H9 (cell line): ENCODE data around the gene LMTK3. TPM values are rescaled to one million over a fixed set of nuclear protein-coding genes. Genes with fewer than 3 reads are reported as not detected.

Experiments used
- DNase-seq: peaks from one replicate; pipeline ENCODE4 v3.0.0-alpha.2; 2017
- H2AFZ ChIP-seq: one replicate; pipeline ENCODE4 v1.6.1; 2013; ENCODE audit warnings: mild to moderate bottlenecking, low read length, control low read depth, moderate library complexity
- H2AK5ac ChIP-seq: 2 replicates; pipeline ENCODE4 v1.6.1; 2013; ENCODE audit warnings: low read length, control low read depth, mixed read lengths; ENCODE audit not compliant: insufficient read length
- H2BK120ac ChIP-seq: one replicate; pipeline ENCODE4 v1.6.1; 2013; ENCODE audit warnings: low read depth, mild to moderate bottlenecking, low read length, control low read depth, inconsistent platforms; ENCODE audit not compliant: poor library complexity, severe bottlenecking
- H2BK12ac ChIP-seq: 2 replicates; pipeline ENCODE4 v1.6.1; 2013; ENCODE audit warnings: low read length, control low read depth, mixed read lengths, low read depth; ENCODE audit not compliant: insufficient read length
- H2BK15ac ChIP-seq: 2 replicates; pipeline ENCODE4 v1.6.1; 2013; ENCODE audit warnings: low read depth, low read length, control low read depth
- H2BK20ac ChIP-seq: one replicate; pipeline ENCODE4 v1.6.1; 2013; ENCODE audit warnings: low read depth, mild to moderate bottlenecking, low read length, control low read depth, inconsistent platforms; ENCODE audit not compliant: poor library complexity, severe bottlenecking
- H2BK5ac ChIP-seq: 2 replicates; pipeline ENCODE4 v1.6.1; 2013; ENCODE audit warnings: low read length, control low read depth, mixed read lengths; ENCODE audit not compliant: insufficient read length
- H3K14ac ChIP-seq: 2 replicates; pipeline ENCODE4 v1.6.1; 2013; ENCODE audit warnings: low read length, control low read depth; ENCODE audit not compliant: insufficient read depth
- H3K18ac ChIP-seq: 2 replicates; pipeline ENCODE4 v1.6.1; 2013; ENCODE audit warnings: low read depth, mild to moderate bottlenecking, mixed read lengths, low read length, control low read depth; ENCODE audit not compliant: insufficient read length
- H3K23ac ChIP-seq: 2 replicates; pipeline ENCODE4 v1.6.1; 2013; ENCODE audit warnings: low read length, control low read depth, mixed read lengths, low read depth; ENCODE audit not compliant: insufficient read length
- H3K23me2 ChIP-seq: 2 replicates; pipeline ENCODE4 v1.6.1; 2013; ENCODE audit warnings: low read depth, mild to moderate bottlenecking, mixed read lengths, low read length, control low read depth; ENCODE audit not compliant: insufficient read length, poor library complexity, severe bottlenecking
- H3K27ac ChIP-seq: 2 replicates; pipeline ENCODE4 v1.5.1; 2013; ENCODE audit warnings: low read length, control low read depth, mixed read lengths, low read depth; ENCODE audit not compliant: insufficient read length
- H3K27me3 ChIP-seq: 2 replicates; pipeline ENCODE4 v1.6.1; 2013; ENCODE audit warnings: low read length, control low read depth, inconsistent platforms; ENCODE audit not compliant: insufficient read depth
- H3K4ac ChIP-seq: 2 replicates; pipeline ENCODE4 v1.6.1; 2013; ENCODE audit warnings: low read depth, mild to moderate bottlenecking, control low read depth, inconsistent platforms, low read length, moderate library complexity
- H3K4me1 ChIP-seq: 2 replicates; pipeline ENCODE4 v1.6.1; 2013; ENCODE audit warnings: low read length, control low read depth, inconsistent platforms; ENCODE audit not compliant: insufficient read depth
- H3K4me2 ChIP-seq: 2 replicates; pipeline ENCODE4 v1.6.1; 2013; ENCODE audit warnings: low read length, control low read depth, mixed read lengths; ENCODE audit not compliant: insufficient read length, insufficient read depth
- H3K56ac ChIP-seq: 2 replicates; pipeline ENCODE4 v1.6.1; 2013; ENCODE audit warnings: low read depth, mild to moderate bottlenecking, mixed read lengths, low read length, control low read depth; ENCODE audit not compliant: insufficient read length
- H3K79me1 ChIP-seq: 2 replicates; pipeline ENCODE4 v1.6.1; 2013; ENCODE audit warnings: low read depth, mild to moderate bottlenecking, moderate library complexity, low read length, control low read depth, inconsistent platforms; ENCODE audit not compliant: insufficient read depth, poor library complexity, severe bottlenecking
- H3K79me2 ChIP-seq: 2 replicates; pipeline ENCODE4 v1.6.1; 2013; ENCODE audit warnings: low read length, control low read depth, inconsistent platforms; ENCODE audit not compliant: insufficient read depth
- H3K9ac ChIP-seq: 2 replicates; pipeline ENCODE4 v1.6.1; 2013; ENCODE audit warnings: low read length, control low read depth, mixed read lengths; ENCODE audit not compliant: insufficient read length; ENCODE audit errors: extremely low read depth
- H3K9me3 ChIP-seq: one replicate; pipeline ENCODE4 v1.6.1; 2013; ENCODE audit warnings: low read depth, low read length, inconsistent platforms; ENCODE audit not compliant: control insufficient read depth
- H3T11ph ChIP-seq: one replicate; pipeline ENCODE4 v1.6.1; 2013; ENCODE audit warnings: mild to moderate bottlenecking, low read length, control low read depth, inconsistent platforms
- H4K20me1 ChIP-seq: one replicate; pipeline ENCODE4 v1.6.1; 2013; ENCODE audit not compliant: control insufficient read depth, insufficient read length, insufficient read depth
- H4K5ac ChIP-seq: 2 replicates; pipeline ENCODE4 v1.6.1; 2013; ENCODE audit warnings: low read depth, mild to moderate bottlenecking, mixed read lengths, low read length, control low read depth; ENCODE audit not compliant: insufficient read length
- H4K8ac ChIP-seq: replicated peaks from 2 replicates; pipeline ENCODE4 v1.6.1; 2013; ENCODE audit warnings: low read length, control low read depth, mixed read lengths, low read depth; ENCODE audit not compliant: insufficient read length
- H4K91ac ChIP-seq: 2 replicates; pipeline ENCODE4 v1.6.1; 2013; ENCODE audit warnings: low read depth, mild to moderate bottlenecking, moderate library complexity, mixed read lengths, low read length, control low read depth; ENCODE audit not compliant: insufficient read length
- H3K27ac Mint-ChIP-seq, 3 experiments: 2 replicates in 2 of 3; 3 replicates in 1 of 3; pipeline ENCODE4 v1.8.0; 2020 to 2021; ENCODE audit warnings: mixed read lengths in 3 of 3, mild to moderate bottlenecking in 1 of 3, moderate library complexity in 1 of 3
- H3K27me3 Mint-ChIP-seq: 2 replicates; pipeline ENCODE4 v1.8.0; 2021; ENCODE audit warnings: low read depth, mild to moderate bottlenecking, moderate library complexity, mixed read lengths
- H3K36me3 Mint-ChIP-seq, 3 experiments: 2 replicates in 2 of 3; 3 replicates in 1 of 3; pipeline ENCODE4 v1.8.0; 2020 to 2021; ENCODE audit warnings: low read depth in 3 of 3, mixed read lengths in 3 of 3; ENCODE audit not compliant: insufficient read depth in 1 of 3
- H3K4me1 Mint-ChIP-seq, 2 experiments: 2 replicates each; pipeline ENCODE4 v1.8.0; 2020; ENCODE audit warnings: mixed read lengths in 2 of 2
- H3K4me3 Mint-ChIP-seq, 2 experiments: 2 replicates in 1 of 2; 3 replicates in 1 of 2; pipeline ENCODE4 v1.8.0; 2020 to 2021; ENCODE audit warnings: mild to moderate bottlenecking in 2 of 2, mixed read lengths in 2 of 2, moderate library complexity in 1 of 2
- H3K9me3 Mint-ChIP-seq, 2 experiments: 2 replicates in 1 of 2; 3 replicates in 1 of 2; pipeline ENCODE4 v1.8.0; 2020; ENCODE audit warnings: mild to moderate bottlenecking in 2 of 2, mixed read lengths in 2 of 2, moderate library complexity in 1 of 2
- WGBS: extraction: QIAGEN DNeasy Blood & Tissue Kit; methylation state at CpG from one replicate; pipeline ENCODE4 v1.1.7; 2013; ENCODE audit warnings: missing lambda C conversion rate, low lambda C conversion rate, mixed read lengths; ENCODE audit not compliant: insufficient read length; ENCODE audit errors: extremely low coverage; 5-methylcytosine and 5-hydroxymethylcytosine counted together
- total RNA-seq: library from RNA; stranded (reverse); gene quantifications from 2 replicates; pipeline ENCODE4 v1.2.1, GENCODE V29; 2021
- TF ChIP-seq, protein P1 (sequence below): fragments of 200-600 bp; sonication (generic); conservative IDR thresholded peaks from 3 replicates; pipeline ENCODE4 v1.8.0; 2021; ENCODE audit warnings: antibody characterized with exemption, mild to moderate bottlenecking

LMTK3 gene
- total RNA-seq, 1 experiment from 2014 or later: 14.4 TPM

DNA sequence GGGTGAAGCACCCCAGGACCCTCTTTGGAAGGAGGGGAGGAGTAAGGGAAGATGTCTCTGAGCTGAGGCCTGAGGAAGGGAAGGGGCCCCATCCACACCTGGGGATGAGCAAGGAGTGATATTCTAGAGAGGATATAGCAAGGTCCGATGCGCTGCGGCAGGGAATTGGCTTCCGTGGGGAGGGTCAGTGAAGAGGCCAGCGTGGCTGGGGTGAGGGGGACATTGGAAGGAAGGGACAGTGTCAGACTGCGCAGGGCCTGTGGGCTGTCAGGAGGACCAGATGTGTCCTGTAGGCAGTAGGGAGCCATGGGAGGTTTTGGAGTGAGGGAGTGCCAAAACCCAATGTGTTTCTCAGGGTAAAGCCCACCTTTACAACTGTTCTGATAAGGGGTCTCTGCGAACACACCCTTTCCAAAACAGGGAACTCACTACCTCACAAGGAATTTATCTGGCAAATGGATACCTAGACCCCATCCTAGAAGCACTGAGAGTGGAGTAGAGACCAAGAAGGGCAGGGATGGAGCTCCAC is 3.7 kb downstream of the LMTK3 start:
- H4K8ac ChIP-seq: no peak overlapping the region
- H3K18ac ChIP-seq: no peak overlapping the region
- H3K23ac ChIP-seq: no peak overlapping the region
- no peak overlapping the region for H3K4ac ChIP-seq
- Mint-ChIP-seq H3K36me3 (0 out of 7 replicates have a peak, but pooled peaks cover 0 to 5% (median 0%) of the 10 kb centered on the region in 3 experiments), H3K27me3 (peaks cover 6% of the 10 kb centered on the region), H3K4me1 (peaks cover 13 to 18% of the 10 kb centered on the region in 2 experiments), H3K9me3 (no peaks in the 10 kb centered on the region), H3K27ac (no peak overlapping the region), H3K4me3 (no peak overlapping the region)
- no peak overlapping the region for H2BK20ac ChIP-seq
- no peaks in the 10 kb centered on the region for H3K79me2 ChIP-seq
- no peak for DNase-seq
- H3K4me2 ChIP-seq: no peak overlapping the region
- H4K20me1 ChIP-seq: no peaks in the 10 kb centered on the region
- WGBS: no CpG with 5 or more reads among the region's 7 CpGs
- H2BK12ac ChIP-seq: no peak overlapping the region
- H3K9me3 ChIP-seq: no peaks in the 10 kb centered on the region
- H3K56ac ChIP-seq: no peak overlapping the region
- no peak overlapping the region for H2AFZ ChIP-seq
- no peak overlapping the region for H3T11ph ChIP-seq
- no peaks in the 10 kb centered on the region for H3K4me1 ChIP-seq
- no peak overlapping the region for H3K27ac ChIP-seq
- H4K91ac ChIP-seq: no peak overlapping the region
- no peaks in the 10 kb centered on the region for H3K79me1 ChIP-seq
- H3K9ac ChIP-seq: no peak overlapping the region
- H2BK120ac ChIP-seq: no peak overlapping the region
- no peak overlapping the region for H2BK5ac ChIP-seq
- TF ChIP-seq, protein P1, sequence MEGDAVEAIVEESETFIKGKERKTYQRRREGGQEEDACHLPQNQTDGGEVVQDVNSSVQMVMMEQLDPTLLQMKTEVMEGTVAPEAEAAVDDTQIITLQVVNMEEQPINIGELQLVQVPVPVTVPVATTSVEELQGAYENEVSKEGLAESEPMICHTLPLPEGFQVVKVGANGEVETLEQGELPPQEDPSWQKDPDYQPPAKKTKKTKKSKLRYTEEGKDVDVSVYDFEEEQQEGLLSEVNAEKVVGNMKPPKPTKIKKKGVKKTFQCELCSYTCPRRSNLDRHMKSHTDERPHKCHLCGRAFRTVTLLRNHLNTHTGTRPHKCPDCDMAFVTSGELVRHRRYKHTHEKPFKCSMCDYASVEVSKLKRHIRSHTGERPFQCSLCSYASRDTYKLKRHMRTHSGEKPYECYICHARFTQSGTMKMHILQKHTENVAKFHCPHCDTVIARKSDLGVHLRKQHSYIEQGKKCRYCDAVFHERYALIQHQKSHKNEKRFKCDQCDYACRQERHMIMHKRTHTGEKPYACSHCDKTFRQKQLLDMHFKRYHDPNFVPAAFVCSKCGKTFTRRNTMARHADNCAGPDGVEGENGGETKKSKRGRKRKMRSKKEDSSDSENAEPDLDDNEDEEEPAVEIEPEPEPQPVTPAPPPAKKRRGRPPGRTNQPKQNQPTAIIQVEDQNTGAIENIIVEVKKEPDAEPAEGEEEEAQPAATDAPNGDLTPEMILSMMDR: no peak
- no peak overlapping the region for H3K14ac ChIP-seq
- peaks cover 2% of the 10 kb centered on the region; the same call in 1 of the 2 replicates for H3K27me3 ChIP-seq
- peaks cover 12% of the 10 kb centered on the region for H3K23me2 ChIP-seq
- no peak overlapping the region for H4K5ac ChIP-seq
- no peak overlapping the region for H2BK15ac ChIP-seq
- no peak overlapping the region for H2AK5ac ChIP-seq
